ENCODE measurements around the gene ABHD5.

Gene ABHD5

GRCh38 chr3:43729707-43730414 is 39.1 kb downstream of the ABHD5 start:
- TF ChIP-seq CTCF (IDR thresholded peaks at IDR 0.05; ENCODE audit: low read depth, low read length), result no peak
- Histone ChIP-seq H3K9me3 (ENCODE audit: severe bottlenecking) (no peaks in the 10 kb centered on the region), H3K36me3 (no peaks in the 10 kb centered on the region), H3K27ac (no peak overlapping the region), H3K4me3 (ENCODE audit: low read depth, low read length) (no peak overlapping the region), H3K27me3 (ENCODE audit: insufficient read depth, low read depth, severe bottlenecking) (no peaks in the 10 kb centered on the region)
- no peak for DNase-seq

- Histone ChIP-seq H3K9me3 (ENCODE audit: severe bottlenecking) (no peaks in the 10 kb centered on the region), H3K36me3 (no peaks in the 10 kb centered on the region), H3K27ac (no peak overlapping the region), H3K4me3 (ENCODE audit: low read depth, low read length) (no peak overlapping the region), H3K27me3 (ENCODE audit: insufficient read depth, low read depth, severe bottlenecking) (no peaks in the 10 kb centered on the region)
- no peak for DNase-seq
- no peak for TF ChIP-seq CTCF (IDR thresholded peaks at IDR 0.05; ENCODE audit: low read depth, low read length)
These were observed 42.1 kb downstream of the ABHD5 start for GRCh38 chr3:43732747-43733425.

GRCh38 chr3:43733459-43734384 is 43.0 kb downstream of the ABHD5 start:
- no peak for DNase-seq
- Histone ChIP-seq H3K9me3 (ENCODE audit: severe bottlenecking) (no peaks in the 10 kb centered on the region), H3K4me3 (ENCODE audit: low read depth, low read length) (no peak overlapping the region), H3K27ac (no peak overlapping the region), H3K27me3 (ENCODE audit: insufficient read depth, low read depth, severe bottlenecking) (no peaks in the 10 kb centered on the region), H3K36me3 (no peaks in the 10 kb centered on the region)
- no peak for TF ChIP-seq CTCF (IDR thresholded peaks at IDR 0.05; ENCODE audit: low read depth, low read length)

- no peak for TF ChIP-seq CTCF (IDR thresholded peaks at IDR 0.05; ENCODE audit: low read depth, low read length)
- H3K9me3 ChIP-seq (ENCODE audit: severe bottlenecking), result no peaks in the 10 kb centered on the region
- no peak overlapping the region for H3K4me3 ChIP-seq (ENCODE audit: low read depth, low read length)
- no peak overlapping the region for H3K27ac ChIP-seq
- no peak for DNase-seq
- H3K36me3 ChIP-seq, result no peaks in the 10 kb centered on the region
- no peaks in the 10 kb centered on the region for H3K27me3 ChIP-seq (ENCODE audit: insufficient read depth, low read depth, severe bottlenecking)
These were observed 43.9 kb downstream of the ABHD5 start for GRCh38 chr3:43734685-43735084.

- Histone ChIP-seq H3K9me3 (ENCODE audit: severe bottlenecking) (no peaks in the 10 kb centered on the region), H3K27ac (no peak overlapping the region)
These were observed 44.9 kb downstream of the ABHD5 start for GRCh38 chr3:43735618-43736017.

More at GRCh38 chr3:43735618-43736017, 44.9 kb downstream of the ABHD5 start:
- H3K27me3 ChIP-seq (ENCODE audit: insufficient read depth, low read depth, severe bottlenecking), result no peaks in the 10 kb centered on the region
- H3K4me3 ChIP-seq (ENCODE audit: low read depth, low read length), result no peak overlapping the region
- H3K36me3 ChIP-seq, result no peaks in the 10 kb centered on the region
- no peak for TF ChIP-seq CTCF (IDR thresholded peaks at IDR 0.05; ENCODE audit: low read depth, low read length)
- DNase-seq, result no peak

Measured in WERI-Rb-1 (cell line).